Upper lobe of right lung (tissue), 1 donor: ENCODE data around the gene RNF207. TPM values are rescaled to one million over a fixed set of nuclear protein-coding genes. Genes with fewer than 3 reads are reported as not detected.

Source experiments
- ATAC-seq: fragments of 200-7000 bp; cut with Tn5 transposase; one replicate; pipeline ENCODE4 v1.9.1; 2020; ENCODE audit warnings: mild to moderate bottlenecking, moderate library complexity
- DNase-seq: peaks from one replicate; pipeline ENCODE4 v3.0.0-alpha.2; 2020
- H3K27ac ChIP-seq: fragments of 200-600 bp; one replicate; pipeline ENCODE4 v1.8.0; 2022
- H3K27me3 ChIP-seq: fragments of 200-600 bp; one replicate; pipeline ENCODE4 v1.8.0; 2022; ENCODE audit warnings: mild to moderate bottlenecking
- H3K36me3 ChIP-seq: fragments of 200-600 bp; one replicate; pipeline ENCODE4 v1.8.0; 2022
- H3K4me1 ChIP-seq: fragments of 200-600 bp; one replicate; pipeline ENCODE4 v1.8.0; 2022
- H3K4me3 ChIP-seq: fragments of 200-600 bp; one replicate; pipeline ENCODE4 v1.8.0; 2022; ENCODE audit warnings: mild to moderate bottlenecking
- H3K9me3 ChIP-seq: fragments of 200-600 bp; one replicate; pipeline ENCODE4 v1.8.0; 2022
- CTCF ChIP-seq: fragments of 200-600 bp; IDR thresholded peaks from one replicate; pipeline ENCODE4 v1.8.0; 2022; ENCODE audit warnings: antibody characterized with exemption
- intact Hi-C: fragments of 100-400 bp; cut with DNase I; formaldehyde crosslinking; loops from one replicate; pipeline ENCODE4 v1.11.0; 2022
- total RNA-seq: library from RNA; stranded (reverse); fragmentation: NEBNext Ultra II Directional; extraction: Animal tissue kit (Norgen Biotek cat#: 25700); gene quantifications from one replicate; pipeline ENCODE4 v1.2.1, GENCODE V29; 2021
- donor health status: DM: no; HTN: yes; CAD: no; lungs with severe emphysema.

The RNF207 gene
- total RNA-seq, 1 donor from 2014 or later: 12.7 TPM

- H3K36me3 ChIP-seq: no peaks in the 10 kb centered on the region
- no peak overlapping the region for H3K4me3 ChIP-seq
- no peak for TF ChIP-seq CTCF
- H3K27ac ChIP-seq: no peak overlapping the region
- DNase-seq: no peak
- no peak for ATAC-seq
- peaks cover 19% of the 10 kb centered on the region for H3K27me3 ChIP-seq
- intact Hi-C loops: no loop called here
- no peaks in the 10 kb centered on the region for H3K4me1 ChIP-seq
- no peaks in the 10 kb centered on the region for H3K9me3 ChIP-seq
Measured at GRCh38 chr1:6166221-6166620, 39.7 kb upstream of the RNF207 start.

GRCh38 chr1:6166655-6167390 lies 39.1 kb upstream of the RNF207 start:
- TF ChIP-seq CTCF: no peak
- Histone ChIP-seq H3K9me3 (no peaks in the 10 kb centered on the region), H3K27me3 (peaks cover 20% of the 10 kb centered on the region), H3K4me3 (no peak overlapping the region), H3K27ac (no peak overlapping the region), H3K36me3 (no peaks in the 10 kb centered on the region), H3K4me1 (no peaks in the 10 kb centered on the region)
- no peak for DNase-seq
- ATAC-seq: no peak
- intact Hi-C loops: no loop called here

GRCh38 chr1:6167391-6168303 lies 38.3 kb upstream of the RNF207 start:
- intact Hi-C loops: no loop called here
- ATAC-seq (no peak), DNase-seq (no peak)
- H3K36me3 ChIP-seq: no peaks in the 10 kb centered on the region
- H3K9me3 ChIP-seq: no peaks in the 10 kb centered on the region
- no peak overlapping the region for H3K4me3 ChIP-seq
- no peak overlapping the region for H3K27ac ChIP-seq
- no peak for TF ChIP-seq CTCF
- no peaks in the 10 kb centered on the region for H3K4me1 ChIP-seq
- H3K27me3 ChIP-seq: peaks cover 28% of the 10 kb centered on the region

- H3K27ac ChIP-seq: no peak overlapping the region
- intact Hi-C loops: no loop called here
- no peak for DNase-seq
- H3K36me3 ChIP-seq: no peaks in the 10 kb centered on the region
- ATAC-seq: no peak
- H3K27me3 ChIP-seq: peaks cover 33% of the 10 kb centered on the region
- H3K4me3 ChIP-seq: no peak overlapping the region
- H3K9me3 ChIP-seq: no peaks in the 10 kb centered on the region
- H3K4me1 ChIP-seq: no peaks in the 10 kb centered on the region
- TF ChIP-seq CTCF: no peak
Measured at GRCh38 chr1:6168947-6169586, 36.9 kb upstream of the RNF207 start.

GRCh38 chr1:6170116-6170741 lies 35.7 kb upstream of the RNF207 start:
- intact Hi-C loops: no loop called here
- H3K4me1 ChIP-seq: no peaks in the 10 kb centered on the region
- no peak overlapping the region for H3K27ac ChIP-seq
- ATAC-seq (no peak), DNase-seq (no peak)
- H3K4me3 ChIP-seq: no peak overlapping the region
- H3K27me3 ChIP-seq: peaks cover 33% of the 10 kb centered on the region
- no peaks in the 10 kb centered on the region for H3K36me3 ChIP-seq
- H3K9me3 ChIP-seq: no peaks in the 10 kb centered on the region
- no peak for TF ChIP-seq CTCF
